HUES6 (cell line): ENCODE measurements around the gene ZNF507.
A peak's percentile ranks its signal among the peaks of the same experiment; 100 is the strongest.

ENCODE experiments used
- H3K27ac ChIP-seq: 2 replicates; pipeline ENCODE4 v1.7.0; 2013; ENCODE audit warnings: low read depth, mild to moderate bottlenecking, low read length, inconsistent platforms
- H3K27me3 ChIP-seq: 2 replicates; pipeline ENCODE4 v1.6.1; 2013; ENCODE audit warnings: low read length; ENCODE audit not compliant: control insufficient read depth, insufficient read depth
- H3K36me3 ChIP-seq: 2 replicates; pipeline ENCODE4 v1.6.1; 2013; ENCODE audit warnings: low read length; ENCODE audit not compliant: control insufficient read depth, insufficient read depth
- H3K4me1 ChIP-seq: 2 replicates; pipeline ENCODE4 v1.6.1; 2013; ENCODE audit warnings: low read length; ENCODE audit not compliant: control insufficient read depth, insufficient read depth
- H3K4me3 ChIP-seq: 2 replicates; pipeline ENCODE4 v1.5.1; 2013; ENCODE audit warnings: low read depth, low read length
- H3K9ac ChIP-seq: one replicate; pipeline ENCODE4 v1.6.1; 2013; ENCODE audit warnings: mild to moderate bottlenecking, low read length
- H3K9me3 ChIP-seq: 2 replicates; pipeline ENCODE4 v1.6.1; 2013; ENCODE audit warnings: low read depth, low read length; ENCODE audit not compliant: control insufficient read depth, insufficient read depth

ZNF507 gene

GRCh38 chr19:32339988-32340874, 5.2 kb upstream of the ZNF507 start:
- Histone ChIP-seq H3K36me3 (no peaks in the 10 kb centered on the region), H3K27me3 (no peaks in the 10 kb centered on the region), H3K27ac (no peak overlapping the region), H3K9ac (no peak overlapping the region), H3K4me3 (no peak overlapping the region), H3K9me3 (no peaks in the 10 kb centered on the region), H3K4me1 (peaks cover 9% of the 10 kb centered on the region; the same call in 1 of the 2 replicates)

- Histone ChIP-seq H3K4me1 (peaks cover 6% of the 10 kb centered on the region), H3K36me3 (0 out of 2 replicates have a peak, but pooled peaks cover 4% of the 10 kb centered on the region), H3K27me3 (no peaks in the 10 kb centered on the region), H3K9me3 (no peaks in the 10 kb centered on the region), H3K4me3 (no peak overlapping the region), H3K27ac (no peak overlapping the region), H3K9ac (no peak overlapping the region)
Measured at GRCh38 chr19:32342695-32343094, 2.7 kb upstream of the ZNF507 start.

GRCh38 chr19:32343550-32344262, 1.7 kb upstream of the ZNF507 start:
- no peak overlapping the region for H3K9ac ChIP-seq

GRCh38 chr19:32346901-32347300, 1.5 kb downstream of the ZNF507 start:
- peak overlapping the region; percentile 100 for H3K4me3 ChIP-seq
- no peak overlapping the region for H3K9ac ChIP-seq
- H3K27me3 ChIP-seq: no peaks in the 10 kb centered on the region
- peaks cover 4% of the 10 kb centered on the region; the same call in 1 of the 2 replicates for H3K4me1 ChIP-seq
- peaks cover 29% of the 10 kb centered on the region for H3K36me3 ChIP-seq
- H3K27ac ChIP-seq: no peak overlapping the region
- no peaks in the 10 kb centered on the region for H3K9me3 ChIP-seq

More at GRCh38 chr19:32343550-32344262, 1.7 kb upstream of the ZNF507 start:
- H3K36me3 ChIP-seq: peaks cover 11% of the 10 kb centered on the region
- no peaks in the 10 kb centered on the region for H3K9me3 ChIP-seq
- peaks cover 6% of the 10 kb centered on the region for H3K4me1 ChIP-seq
- H3K27me3 ChIP-seq: no peaks in the 10 kb centered on the region
- H3K4me3 ChIP-seq: no peak overlapping the region
- H3K27ac ChIP-seq: no peak overlapping the region

GRCh38 chr19:32347573-32347972, 2.2 kb downstream of the ZNF507 start:
- H3K9ac ChIP-seq: no peak overlapping the region

GRCh38 chr19:32349051-32349450, 3.6 kb downstream of the ZNF507 start:
- Histone ChIP-seq H3K9ac (no peak overlapping the region), H3K4me1 (peaks cover 4% of the 10 kb centered on the region; the same call in 1 of the 2 replicates), H3K36me3 (peaks cover 48% of the 10 kb centered on the region), H3K27me3 (no peaks in the 10 kb centered on the region), H3K9me3 (no peaks in the 10 kb centered on the region), H3K4me3 (no peak overlapping the region), H3K27ac (no peak overlapping the region)

More at GRCh38 chr19:32347573-32347972, 2.2 kb downstream of the ZNF507 start:
- Histone ChIP-seq H3K4me1 (peaks cover 4% of the 10 kb centered on the region; the same call in 1 of the 2 replicates), H3K4me3 (no peak overlapping the region), H3K9me3 (no peaks in the 10 kb centered on the region), H3K36me3 (peaks cover 33% of the 10 kb centered on the region), H3K27ac (no peak overlapping the region), H3K27me3 (no peaks in the 10 kb centered on the region)

- Histone ChIP-seq H3K4me3 (no peak overlapping the region), H3K9ac (no peak overlapping the region), H3K9me3 (no peaks in the 10 kb centered on the region), H3K4me1 (peaks cover 4% of the 10 kb centered on the region; the same call in 1 of the 2 replicates), H3K27ac (no peak overlapping the region), H3K36me3 (peaks cover 56% of the 10 kb centered on the region), H3K27me3 (no peaks in the 10 kb centered on the region)
Measured at GRCh38 chr19:32349724-32350470, 4.5 kb downstream of the ZNF507 start.

- H3K27me3 ChIP-seq: no peaks in the 10 kb centered on the region
- H3K9me3 ChIP-seq: no peaks in the 10 kb centered on the region
- no peak overlapping the region for H3K9ac ChIP-seq
- H3K4me3 ChIP-seq: no peak overlapping the region
- H3K27ac ChIP-seq: no peak overlapping the region
- peaks cover 4% of the 10 kb centered on the region; the same call in 1 of the 2 replicates for H3K4me1 ChIP-seq
- peaks cover 62% of the 10 kb centered on the region for H3K36me3 ChIP-seq
Measured at GRCh38 chr19:32350471-32350865, 5.1 kb downstream of the ZNF507 start.

- peaks cover 67% of the 10 kb centered on the region for H3K36me3 ChIP-seq
- H3K4me1 ChIP-seq: peaks cover 4% of the 10 kb centered on the region; the same call in 1 of the 2 replicates
- no peak overlapping the region for H3K4me3 ChIP-seq
- H3K9ac ChIP-seq: no peak overlapping the region
- H3K9me3 ChIP-seq: no peaks in the 10 kb centered on the region
- H3K27me3 ChIP-seq: no peaks in the 10 kb centered on the region
- H3K27ac ChIP-seq: no peak overlapping the region
Measured at GRCh38 chr19:32350987-32351348, 5.6 kb downstream of the ZNF507 start.

- H3K9ac ChIP-seq: no peak overlapping the region
- H3K27ac ChIP-seq: no peak overlapping the region
- H3K36me3 ChIP-seq: peaks cover 79% of the 10 kb centered on the region
- no peaks in the 10 kb centered on the region for H3K9me3 ChIP-seq
- H3K4me1 ChIP-seq: no peaks in the 10 kb centered on the region
- no peaks in the 10 kb centered on the region for H3K27me3 ChIP-seq
- no peak overlapping the region for H3K4me3 ChIP-seq
Measured at GRCh38 chr19:32352241-32352630, 6.8 kb downstream of the ZNF507 start.
